Suprapubic skin (tissue), 4 donors: Measurements from ENCODE around the gene PIAS4.

Experiments used
- POLR2A ChIP-seq, 2 donors: fragments of 450-650 bp; IDR thresholded peaks; one replicate each; pipeline ENCODE4 v1.6.1; 2017; ENCODE audit warnings: antibody characterized with exemption in 2 of 2, mild to moderate bottlenecking in 2 of 2, moderate library complexity in 2 of 2
- POLR2AphosphoS5 ChIP-seq, 3 donors: sonication (generic); formaldehyde crosslinking; IDR thresholded peaks; one replicate each; pipeline ENCODE4 v1.6.1; 2017; ENCODE audit warnings: antibody characterized with exemption in 3 of 3
- TF ChIP-seq, protein P1 (sequence below), 2 donors: fragments of 200-600 bp in 1 of 2; fragments of 450-650 bp in 1 of 2; sonication (generic) in 1 of 2; IDR thresholded peaks; one replicate each; pipeline ENCODE4 v1.5.1; 2016 to 2019; ENCODE audit warnings: antibody characterized with exemption in 2 of 2, mild to moderate bottlenecking in 1 of 2, moderate library complexity in 1 of 2

GRCh38 chr19:4007021-4007835 lies at the start of gene PIAS4:
- TF ChIP-seq, protein P1, sequence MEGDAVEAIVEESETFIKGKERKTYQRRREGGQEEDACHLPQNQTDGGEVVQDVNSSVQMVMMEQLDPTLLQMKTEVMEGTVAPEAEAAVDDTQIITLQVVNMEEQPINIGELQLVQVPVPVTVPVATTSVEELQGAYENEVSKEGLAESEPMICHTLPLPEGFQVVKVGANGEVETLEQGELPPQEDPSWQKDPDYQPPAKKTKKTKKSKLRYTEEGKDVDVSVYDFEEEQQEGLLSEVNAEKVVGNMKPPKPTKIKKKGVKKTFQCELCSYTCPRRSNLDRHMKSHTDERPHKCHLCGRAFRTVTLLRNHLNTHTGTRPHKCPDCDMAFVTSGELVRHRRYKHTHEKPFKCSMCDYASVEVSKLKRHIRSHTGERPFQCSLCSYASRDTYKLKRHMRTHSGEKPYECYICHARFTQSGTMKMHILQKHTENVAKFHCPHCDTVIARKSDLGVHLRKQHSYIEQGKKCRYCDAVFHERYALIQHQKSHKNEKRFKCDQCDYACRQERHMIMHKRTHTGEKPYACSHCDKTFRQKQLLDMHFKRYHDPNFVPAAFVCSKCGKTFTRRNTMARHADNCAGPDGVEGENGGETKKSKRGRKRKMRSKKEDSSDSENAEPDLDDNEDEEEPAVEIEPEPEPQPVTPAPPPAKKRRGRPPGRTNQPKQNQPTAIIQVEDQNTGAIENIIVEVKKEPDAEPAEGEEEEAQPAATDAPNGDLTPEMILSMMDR (IDR thresholded peaks at IDR 0.05) = no peak
- TF ChIP-seq POLR2A (IDR thresholded peaks at IDR 0.05) = peak in 1 of 2 donors; percentile 12
- TF ChIP-seq POLR2AphosphoS5 (IDR thresholded peaks at IDR 0.05) = peak in 2 of 3 donors; percentile 42 to 68
